Neural progenitor cell (in vitro differentiated cells): ENCODE data around the gene RPL27. TPM values are rescaled to one million over a fixed set of nuclear protein-coding genes. Genes with fewer than 3 reads are reported as not detected.

Experiments
- DNase-seq: peaks from one replicate; pipeline ENCODE4 v3.0.0-alpha.2; 2016; ENCODE audit warnings: low spot score
- H2AFZ ChIP-seq: fragments of 200-600 bp; sonication (generic); replicated peaks from 2 replicates; pipeline ENCODE4 v1.6.1; 2016; ENCODE audit warnings: antibody characterized with exemption
- H3F3A ChIP-seq: fragments of 200-600 bp; sonication (generic); 2 replicates; pipeline ENCODE4 v1.6.1; 2016; ENCODE audit warnings: antibody characterized with exemption, low read depth
- H3K27ac ChIP-seq: fragments of 200-600 bp; sonication (generic); 2 replicates; pipeline ENCODE4 v1.5.1; 2016; ENCODE audit warnings: mild to moderate bottlenecking
- H3K27me3 ChIP-seq: fragments of 200-600 bp; sonication (generic); 2 replicates; pipeline ENCODE4 v1.6.1; 2016; ENCODE audit warnings: mild to moderate bottlenecking, moderate library complexity
- H3K36me3 ChIP-seq: fragments of 200-600 bp; sonication (generic); 2 replicates; pipeline ENCODE4 v1.5.1; 2016
- H3K4me1 ChIP-seq: fragments of 200-600 bp; sonication (generic); 2 replicates; pipeline ENCODE4 v1.6.1; 2016; ENCODE audit warnings: mixed run types
- H3K4me2 ChIP-seq: fragments of 200-600 bp; sonication (generic); 2 replicates; pipeline ENCODE4 v1.6.1; 2016
- H3K4me3 ChIP-seq: fragments of 200-600 bp; sonication (generic); 2 replicates; pipeline ENCODE4 v1.5.1; 2016
- H3K79me2 ChIP-seq: fragments of 200-600 bp; sonication (generic); 2 replicates; pipeline ENCODE4 v1.6.1; 2016; ENCODE audit warnings: low read depth
- H3K9ac ChIP-seq: fragments of 200-600 bp; sonication (generic); 2 replicates; pipeline ENCODE4 v1.6.1; 2016
- H3K9me3 ChIP-seq: fragments of 200-600 bp; sonication (generic); 2 replicates; pipeline ENCODE4 v1.5.1; 2016; ENCODE audit warnings: low read depth
- H4K20me1 ChIP-seq: fragments of 200-600 bp; sonication (generic); 2 replicates; pipeline ENCODE4 v1.6.1; 2016; ENCODE audit warnings: low read depth
- H3K27ac Mint-ChIP-seq: 3 replicates; pipeline ENCODE4 v1.8.0; 2021; ENCODE audit warnings: mixed read lengths
- H3K27me3 Mint-ChIP-seq: 2 replicates; pipeline ENCODE4 v1.8.0; 2022; ENCODE audit warnings: low read depth, mild to moderate bottlenecking, inconsistent platforms, moderate library complexity, mixed read lengths; ENCODE audit not compliant: insufficient read depth
- H3K36me3 Mint-ChIP-seq: 3 replicates; pipeline ENCODE4 v1.8.0; 2021; ENCODE audit warnings: mixed read lengths
- H3K4me1 Mint-ChIP-seq: 3 replicates; pipeline ENCODE4 v1.8.0; 2021; ENCODE audit warnings: mixed read lengths
- H3K4me3 Mint-ChIP-seq: 3 replicates; pipeline ENCODE4 v1.8.0; 2021; ENCODE audit warnings: mild to moderate bottlenecking, moderate library complexity, mixed read lengths
- H3K9me3 Mint-ChIP-seq: 3 replicates; pipeline ENCODE4 v1.8.0; 2020; ENCODE audit warnings: mixed read lengths
- EZH2 ChIP-seq: fragments of 200-600 bp; sonication (generic); IDR thresholded peaks from 2 replicates; pipeline ENCODE4 v1.6.1; 2017; ENCODE audit warnings: antibody characterized with exemption, mild to moderate bottlenecking, moderate library complexity
- EZH2phosphoT487 ChIP-seq: fragments of 200-600 bp; sonication (generic); IDR thresholded peaks from 2 replicates; pipeline ENCODE4 v1.6.1; 2017; ENCODE audit warnings: antibody characterized with exemption
- total RNA-seq: library from RNA; depleted of rRNA; stranded (reverse); fragments of >200 nt; gene quantifications from 2 replicates; pipeline ENCODE4 v1.2.3, GENCODE V29; 2015; ENCODE audit warnings: low replicate concordance
- TF ChIP-seq, protein P1 (sequence below): fragments of 200-600 bp; sonication (generic); IDR thresholded peaks from 2 replicates; pipeline ENCODE4 v1.5.1; 2017; ENCODE audit warnings: antibody characterized with exemption, mild to moderate bottlenecking

Gene RPL27
- total RNA-seq, 1 donor from 2014 or later = 1,934 TPM

GRCh38 chr17:43013296-43013695 is 15.1 kb downstream of the RPL27 start:
- Mint-ChIP-seq H3K4me1 (peaks cover 33% of the 10 kb centered on the region), H3K9me3 (no peaks in the 10 kb centered on the region), H3K27me3 (no peaks in the 10 kb centered on the region), H3K27ac (no peak overlapping the region), H3K36me3 (peaks cover 10% of the 10 kb centered on the region), H3K4me3 (peak overlapping the region; percentile 58)
- Histone ChIP-seq H3K27me3 (no peaks in the 10 kb centered on the region), H3K9me3 (no peaks in the 10 kb centered on the region), H2AFZ (no peak overlapping the region), H3K4me2 (no peak overlapping the region), H3K4me3 (no peak overlapping the region), H4K20me1 (peaks cover 7% of the 10 kb centered on the region), H3K36me3 (no peaks in the 10 kb centered on the region), H3K79me2 (peaks cover 7% of the 10 kb centered on the region), H3K4me1 (peaks cover 3% of the 10 kb centered on the region), H3F3A (peaks cover 6% of the 10 kb centered on the region), H3K9ac (no peak overlapping the region), H3K27ac (no peak overlapping the region)
- TF ChIP-seq EZH2phosphoT487 = no peak
- TF ChIP-seq EZH2 = no peak
- TF ChIP-seq, protein P1, sequence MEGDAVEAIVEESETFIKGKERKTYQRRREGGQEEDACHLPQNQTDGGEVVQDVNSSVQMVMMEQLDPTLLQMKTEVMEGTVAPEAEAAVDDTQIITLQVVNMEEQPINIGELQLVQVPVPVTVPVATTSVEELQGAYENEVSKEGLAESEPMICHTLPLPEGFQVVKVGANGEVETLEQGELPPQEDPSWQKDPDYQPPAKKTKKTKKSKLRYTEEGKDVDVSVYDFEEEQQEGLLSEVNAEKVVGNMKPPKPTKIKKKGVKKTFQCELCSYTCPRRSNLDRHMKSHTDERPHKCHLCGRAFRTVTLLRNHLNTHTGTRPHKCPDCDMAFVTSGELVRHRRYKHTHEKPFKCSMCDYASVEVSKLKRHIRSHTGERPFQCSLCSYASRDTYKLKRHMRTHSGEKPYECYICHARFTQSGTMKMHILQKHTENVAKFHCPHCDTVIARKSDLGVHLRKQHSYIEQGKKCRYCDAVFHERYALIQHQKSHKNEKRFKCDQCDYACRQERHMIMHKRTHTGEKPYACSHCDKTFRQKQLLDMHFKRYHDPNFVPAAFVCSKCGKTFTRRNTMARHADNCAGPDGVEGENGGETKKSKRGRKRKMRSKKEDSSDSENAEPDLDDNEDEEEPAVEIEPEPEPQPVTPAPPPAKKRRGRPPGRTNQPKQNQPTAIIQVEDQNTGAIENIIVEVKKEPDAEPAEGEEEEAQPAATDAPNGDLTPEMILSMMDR = no peak
- DNase-seq = no peak

DNA sequence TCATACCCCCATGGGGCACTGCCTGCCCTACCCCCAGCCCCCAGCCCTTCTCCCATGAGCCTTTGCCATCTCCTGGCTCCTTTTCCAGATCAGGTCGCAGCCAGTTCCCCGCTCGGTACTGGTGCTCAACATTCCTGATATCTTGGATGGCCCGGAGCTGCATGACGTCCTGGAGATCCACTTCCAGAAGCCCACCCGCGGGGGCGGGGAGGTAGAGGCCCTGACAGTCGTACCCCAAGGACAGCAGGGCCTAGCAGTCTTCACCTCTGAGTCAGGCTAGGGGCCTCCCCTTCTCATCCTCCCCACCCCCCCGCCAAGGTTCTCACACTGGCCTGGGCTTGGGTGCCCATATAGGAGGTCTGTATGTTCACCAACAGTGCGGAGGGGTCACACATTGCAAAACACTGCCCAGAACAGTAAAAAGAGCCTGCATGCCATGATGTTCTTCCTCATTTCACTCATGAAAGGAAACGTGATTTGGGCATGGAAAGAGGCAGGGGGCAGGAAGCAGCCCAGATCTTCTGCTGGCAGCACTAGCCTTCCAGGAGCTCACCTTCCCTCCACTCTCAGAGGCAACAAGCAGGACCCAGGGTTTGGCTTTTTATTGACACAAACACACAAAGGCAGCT is 15.9 kb downstream of the RPL27 start:
- Mint-ChIP-seq H3K27me3 (no peaks in the 10 kb centered on the region), H3K9me3 (no peaks in the 10 kb centered on the region), H3K4me3 (peak overlapping the region; percentile 15), H3K4me1 (peaks cover 42% of the 10 kb centered on the region), H3K36me3 (peaks cover 10% of the 10 kb centered on the region), H3K27ac (peak overlapping the region; percentile 89)
- Histone ChIP-seq H4K20me1 (peaks cover 15% of the 10 kb centered on the region), H3K79me2 (peaks cover 16% of the 10 kb centered on the region), H3K27me3 (no peaks in the 10 kb centered on the region), H3K4me2 (no peak overlapping the region), H3K4me1 (peaks cover 7% of the 10 kb centered on the region), H3K9me3 (no peaks in the 10 kb centered on the region), H3F3A (peaks cover 6% of the 10 kb centered on the region), H2AFZ (no peak overlapping the region), H3K9ac (no peak overlapping the region), H3K36me3 (no peaks in the 10 kb centered on the region), H3K27ac (no peak overlapping the region), H3K4me3 (no peak overlapping the region)
- DNase-seq = no peak
- no peak for TF ChIP-seq EZH2phosphoT487
- no peak for TF ChIP-seq EZH2
- TF ChIP-seq, protein P1 = no peak

DNA sequence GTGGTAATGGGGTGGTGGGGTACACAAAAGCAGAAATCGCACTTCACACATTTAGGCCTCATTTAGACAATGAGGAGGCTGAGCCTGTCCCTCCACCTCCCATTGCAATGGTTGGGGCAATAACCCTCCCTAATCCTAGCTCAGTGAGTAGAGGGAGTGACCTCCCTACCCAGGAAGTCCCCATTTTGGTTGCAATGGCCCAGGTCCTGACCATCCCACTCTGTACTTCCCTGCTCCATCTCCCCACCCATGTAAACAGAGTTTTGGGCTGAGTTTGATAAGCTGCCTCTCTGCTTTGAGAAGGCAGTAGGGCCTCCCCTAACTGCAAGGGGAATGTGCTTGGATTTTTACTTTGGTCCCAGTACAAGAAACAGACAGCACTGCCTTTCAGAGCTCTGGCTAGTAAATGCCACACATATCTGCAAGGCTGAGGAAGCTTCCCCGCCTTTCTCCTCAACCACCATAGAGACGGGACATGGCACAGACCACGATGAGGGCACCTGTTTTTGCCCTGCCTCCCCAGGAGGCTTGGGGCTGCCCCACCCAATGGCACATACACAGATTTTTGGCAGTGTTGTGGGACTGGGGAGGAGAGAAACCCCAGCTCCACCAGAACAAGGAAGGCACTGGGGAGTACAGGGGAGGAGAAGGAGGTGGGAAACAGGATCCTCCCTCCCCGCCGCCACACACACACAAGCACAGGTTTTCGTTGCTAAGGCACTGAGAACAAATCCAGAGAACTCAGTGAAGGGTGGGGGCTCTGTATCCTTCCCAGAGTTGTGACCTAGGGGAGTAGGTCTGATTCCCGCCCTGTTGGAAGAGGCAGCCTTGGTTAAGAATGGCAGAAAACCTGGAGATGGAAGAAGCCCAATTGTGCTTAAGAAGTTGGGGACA is 16.7 kb downstream of the RPL27 start:
- no peaks in the 10 kb centered on the region for H3K9me3 ChIP-seq
- H3F3A ChIP-seq = peaks cover 6% of the 10 kb centered on the region
- Mint-ChIP-seq H3K4me1 (peaks cover 49% of the 10 kb centered on the region), H3K27me3 (no peaks in the 10 kb centered on the region), H3K36me3 (peaks cover 10% of the 10 kb centered on the region), H3K9me3 (no peaks in the 10 kb centered on the region), H3K4me3 (peak overlapping the region; percentile 14), H3K27ac (peak overlapping the region; percentile 89)
- H3K79me2 ChIP-seq = peaks cover 23% of the 10 kb centered on the region
- TF ChIP-seq EZH2phosphoT487 = no peak
- TF ChIP-seq, protein P1 = no peak
- no peak for TF ChIP-seq EZH2
- no peak for DNase-seq
- no peak overlapping the region for H3K9ac ChIP-seq
- no peak overlapping the region for H3K27ac ChIP-seq
- no peaks in the 10 kb centered on the region for H3K36me3 ChIP-seq
- H2AFZ ChIP-seq = no peak overlapping the region
- no peaks in the 10 kb centered on the region for H3K27me3 ChIP-seq
- peaks cover 23% of the 10 kb centered on the region for H4K20me1 ChIP-seq
- no peak overlapping the region for H3K4me2 ChIP-seq
- H3K4me3 ChIP-seq = no peak overlapping the region
- H3K4me1 ChIP-seq = peaks cover 7% of the 10 kb centered on the region
